Right lung (tissue), 5 donors: ENCODE data around the gene SPON1. TPM values are rescaled to one million over a fixed set of nuclear protein-coding genes. Genes with fewer than 3 reads are reported as not detected.
"Not testable (repeated sequence)": the region's sequence is repeated elsewhere in the genome, so short reads cannot be mapped to it uniquely, and the experiment has no call there.

ENCODE experiments used
- DNase-seq, 2 donors: peaks; one replicate each; pipeline ENCODE4 v3.0.0-alpha.2; 2013
- polyA plus RNA-seq, 5 donors: library from polyadenylated mRNA; unstranded; fragments of 120-200 nt; gene quantifications; one replicate each; pipeline versions ENCODE4 v1.2.1 to v1.2.3, GENCODE V29; 2013; ENCODE audit warnings: inconsistent platforms in 1 of 5, low replicate concordance in 1 of 5; ENCODE audit not compliant: insufficient read length in 5 of 5, insufficient read depth in 1 of 5

Gene SPON1
- polyA plus RNA-seq, 5 donors, result 79.0 to 120 (median 95.6) TPM

- DNase-seq, result no peak
Observed at GRCh38 chr11:14079011-14079410, 116.5 kb downstream of the SPON1 start.

GRCh38 chr11:14079797-14080196 lies 117.3 kb downstream of the SPON1 start:
- DNase-seq, result no peak

- no peak for DNase-seq
Observed at GRCh38 chr11:14081581-14082231, 119.2 kb downstream of the SPON1 start.

- DNase-seq, result no peak
Observed at GRCh38 chr11:14082338-14082737, 119.8 kb downstream of the SPON1 start.

- not testable (repeated sequence) for DNase-seq
Observed at GRCh38 chr11:14088861-14089260, 126.3 kb downstream of the SPON1 start.

- DNase-seq, result no peak
Observed at GRCh38 chr11:14089690-14090462, 127.4 kb downstream of the SPON1 start.

- not testable (repeated sequence) for DNase-seq
Observed at GRCh38 chr11:14090631-14091030, 128.1 kb downstream of the SPON1 start.

GRCh38 chr11:14093065-14093464 lies 130.5 kb downstream of the SPON1 start:
- no peak for DNase-seq

- no peak for DNase-seq
Observed at GRCh38 chr11:14094481-14095037, 132.0 kb downstream of the SPON1 start.

GRCh38 chr11:14095882-14096281 lies 133.4 kb downstream of the SPON1 start:
- no peak for DNase-seq

- no peak for DNase-seq
Observed at GRCh38 chr11:14096606-14097005, 134.1 kb downstream of the SPON1 start.

GRCh38 chr11:14101388-14101787 lies 138.9 kb downstream of the SPON1 start:
- DNase-seq, result no peak

- DNase-seq, result no peak
Observed at GRCh38 chr11:14102766-14103165, 140.2 kb downstream of the SPON1 start.

- DNase-seq, result no peak
Observed at GRCh38 chr11:14105446-14105845, 142.9 kb downstream of the SPON1 start.

GRCh38 chr11:14106303-14107049 lies 144.0 kb downstream of the SPON1 start:
- DNase-seq, result no peak

- no peak for DNase-seq
Observed at GRCh38 chr11:14107050-14107430, 144.5 kb downstream of the SPON1 start.

GRCh38 chr11:14109742-14110141 lies 147.2 kb downstream of the SPON1 start:
- no peak for DNase-seq

- DNase-seq, result no peak
Observed at GRCh38 chr11:14110629-14111028, 148.1 kb downstream of the SPON1 start.

GRCh38 chr11:14111496-14111895 lies 149.0 kb downstream of the SPON1 start:
- no peak for DNase-seq

GRCh38 chr11:14112721-14113120 lies 150.2 kb downstream of the SPON1 start:
- DNase-seq, result no peak

GRCh38 chr11:14114269-14114668 lies 151.7 kb downstream of the SPON1 start:
- no peak for DNase-seq

- no peak for DNase-seq
Observed at GRCh38 chr11:14114786-14115185, 152.3 kb downstream of the SPON1 start.
